Neuronal stem cell (in vitro differentiated cells): ENCODE data around the gene SLIT3.

Experiments used
- DNase-seq: peaks from one replicate; pipeline ENCODE4 v3.0.0-alpha.2; 2013; ENCODE audit warnings: low spot score
- H2AFZ ChIP-seq: one replicate; pipeline ENCODE4 v1.6.1; 2013; ENCODE audit warnings: mild to moderate bottlenecking, low read length, inconsistent platforms
- H2AK5ac ChIP-seq: 2 replicates; pipeline ENCODE4 v1.6.1; 2013; ENCODE audit warnings: low read depth, mild to moderate bottlenecking, inconsistent platforms, low read length, moderate library complexity, mixed read lengths
- H2BK120ac ChIP-seq: 2 replicates; pipeline ENCODE4 v1.6.1; 2013; ENCODE audit warnings: low read depth, mild to moderate bottlenecking, inconsistent platforms, low read length, moderate library complexity, mixed read lengths
- H2BK12ac ChIP-seq: one replicate; pipeline ENCODE4 v1.6.1; 2013; ENCODE audit warnings: low read length, inconsistent platforms
- H2BK15ac ChIP-seq: 2 replicates; pipeline ENCODE4 v1.6.1; 2013; ENCODE audit warnings: mild to moderate bottlenecking, low read length, inconsistent platforms, mixed read lengths
- H2BK5ac ChIP-seq: one replicate; pipeline ENCODE4 v1.6.1; 2013; ENCODE audit warnings: inconsistent platforms, mild to moderate bottlenecking, low read length, moderate library complexity
- H3K14ac ChIP-seq: one replicate; pipeline ENCODE4 v1.6.1; 2013; ENCODE audit warnings: low read length, inconsistent platforms
- H3K18ac ChIP-seq: 2 replicates; pipeline ENCODE4 v1.6.1; 2013; ENCODE audit warnings: low read length, inconsistent platforms
- H3K23ac ChIP-seq: 2 replicates; pipeline ENCODE4 v1.6.1; 2013; ENCODE audit warnings: low read depth, mild to moderate bottlenecking, mixed read lengths, low read length, inconsistent platforms; ENCODE audit not compliant: poor library complexity
- H3K27ac ChIP-seq: replicated peaks from 3 replicates; pipeline ENCODE4 v1.5.1; 2013; ENCODE audit warnings: low read length, inconsistent platforms
- H3K27me3 ChIP-seq, 3 experiments: 2 replicates each; pipeline ENCODE4 v1.6.1; 2013; ENCODE audit warnings: low read length in 3 of 3, mild to moderate bottlenecking in 2 of 3, inconsistent platforms in 1 of 3, low read depth in 1 of 3, mixed read lengths in 1 of 3, moderate library complexity in 1 of 3; ENCODE audit not compliant: control insufficient read depth in 3 of 3, insufficient read depth in 3 of 3
- H3K36me3 ChIP-seq, 2 donors: replicated peaks in 1 of 2; 2 replicates each; pipeline ENCODE4 v1.6.1; 2013; ENCODE audit warnings: low read length in 2 of 2; ENCODE audit not compliant: control insufficient read depth in 2 of 2, insufficient read depth in 2 of 2
- H3K4ac ChIP-seq: 2 replicates; pipeline ENCODE4 v1.6.1; 2013; ENCODE audit warnings: inconsistent platforms, mild to moderate bottlenecking, low read length, moderate library complexity
- H3K4me1 ChIP-seq, 2 donors: 1 replicate in 1 of 2; 2 replicates in 1 of 2; pipeline ENCODE4 v1.6.1; 2013; ENCODE audit warnings: low read length in 2 of 2, low read depth in 1 of 2; ENCODE audit not compliant: control insufficient read depth in 2 of 2, insufficient read depth in 1 of 2
- H3K4me2 ChIP-seq: one replicate; pipeline ENCODE4 v1.6.1; 2013; ENCODE audit warnings: mild to moderate bottlenecking, low read length, inconsistent platforms; ENCODE audit not compliant: insufficient read depth, poor library complexity, severe bottlenecking
- H3K4me3 ChIP-seq, 2 donors: 2 replicates each; pipeline ENCODE4 v1.5.1; 2013; ENCODE audit warnings: low read length in 2 of 2, mild to moderate bottlenecking in 2 of 2, inconsistent platforms in 1 of 2, moderate library complexity in 1 of 2
- H3K79me1 ChIP-seq: one replicate; pipeline ENCODE4 v1.6.1; 2013; ENCODE audit warnings: low read depth, mild to moderate bottlenecking, inconsistent platforms, low read length, moderate library complexity
- H3K9ac ChIP-seq: one replicate; pipeline ENCODE4 v1.6.1; 2013; ENCODE audit warnings: mild to moderate bottlenecking, low read depth, low read length, inconsistent platforms; ENCODE audit not compliant: poor library complexity
- H3K9me3 ChIP-seq, 2 donors: replicated peaks in 1 of 2; 2 replicates each; pipeline versions ENCODE3 to v1.6.1; 2013; ENCODE audit warnings: low read length in 2 of 2, mild to moderate bottlenecking in 2 of 2, inconsistent platforms in 1 of 2, low read depth in 1 of 2, mixed read lengths in 1 of 2, moderate library complexity in 1 of 2; ENCODE audit not compliant: control insufficient read depth in 2 of 2, insufficient read depth in 1 of 2
- H4K8ac ChIP-seq: one replicate; pipeline ENCODE4 v1.6.1; 2013; ENCODE audit warnings: low read depth, mild to moderate bottlenecking, inconsistent platforms, low read length, moderate library complexity
- H4K91ac ChIP-seq: one replicate; pipeline ENCODE4 v1.6.1; 2013; ENCODE audit warnings: low read length, low read depth, mild to moderate bottlenecking, inconsistent platforms; ENCODE audit not compliant: poor library complexity
- WGBS, 2 donors: extraction: QIAGEN DNeasy Blood & Tissue Kit; methylation state at CpG; one replicate each; pipeline ENCODE4 v1.1.7; 2013; ENCODE audit warnings: missing lambda C conversion rate in 2 of 2, mixed read lengths in 1 of 2; ENCODE audit not compliant: insufficient read length in 2 of 2, insufficient replicate concordance in 1 of 2; ENCODE audit errors: extremely low coverage in 2 of 2; 5-methylcytosine and 5-hydroxymethylcytosine counted together

The SLIT3 gene

DNA sequence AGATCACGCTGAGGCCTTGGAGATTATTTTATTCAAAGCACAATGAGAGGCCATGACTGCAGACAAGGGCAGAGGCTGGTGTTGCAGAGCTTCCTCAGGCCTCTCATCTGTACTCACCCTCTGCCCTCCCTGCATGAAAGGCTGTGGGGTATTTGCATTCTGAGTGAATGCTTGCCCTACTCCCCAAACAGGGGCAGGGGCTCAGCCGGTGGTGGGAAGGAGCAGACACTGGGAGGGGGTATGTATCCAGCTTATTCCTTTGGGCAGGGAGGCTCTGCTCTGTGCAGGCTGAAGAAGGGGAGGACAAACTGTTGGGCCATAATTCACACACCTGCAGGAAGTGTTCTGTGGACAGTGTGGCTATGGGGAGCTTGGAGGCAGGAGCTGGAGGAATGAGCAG, 573.4 kb downstream of the SLIT3 start:
- no peak for DNase-seq
- WGBS, 2 donors: no CpG with 5 or more reads among the region's 2 CpGs

DNA sequence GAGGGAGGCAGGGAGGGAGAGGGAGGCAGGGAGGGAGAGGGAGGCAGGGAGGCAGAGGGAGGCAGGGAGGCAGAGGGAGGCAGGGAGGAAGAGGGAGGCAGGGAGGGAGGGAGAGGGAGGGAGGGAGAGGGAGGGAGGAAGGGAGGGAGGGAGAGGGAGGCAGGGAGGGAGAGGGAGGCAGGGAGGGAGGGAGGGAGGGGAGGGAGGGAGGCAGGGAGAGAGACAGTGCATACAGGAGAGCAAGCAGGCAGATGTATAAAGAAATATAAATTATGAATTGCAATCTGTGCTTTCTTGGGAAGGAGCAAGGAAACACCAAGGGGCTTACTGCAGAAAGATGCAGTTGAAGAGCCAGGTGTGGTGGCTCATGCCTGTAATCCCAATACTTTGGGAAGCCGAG, 574.6 kb downstream of the SLIT3 start:
- Histone ChIP-seq H3K9ac (no peak overlapping the region), H2BK120ac (no peak overlapping the region), H3K4ac (no peak overlapping the region), H3K14ac (no peak overlapping the region), H3K18ac (no peak overlapping the region), H3K9me3 (peaks cover 2 to 4% of the 10 kb centered on the region in 2 donors), H4K91ac (no peak overlapping the region), H3K27ac (no peak overlapping the region), H2BK15ac (no peak overlapping the region), H2BK5ac (no peak overlapping the region), H3K4me1 (no peaks in the 10 kb centered on the region), H3K27me3 (no peaks in the 10 kb centered on the region), H3K4me2 (no peak overlapping the region), H4K8ac (no peak overlapping the region), H3K23ac (no peak overlapping the region), H2AFZ (no peak overlapping the region), H3K79me1 (no peaks in the 10 kb centered on the region), H2AK5ac (no peak overlapping the region), H2BK12ac (no peak overlapping the region), H3K4me3 (no peak overlapping the region), H3K36me3 (no peaks in the 10 kb centered on the region)
- no peak for DNase-seq
- WGBS, 2 donors: no CpG with 5 or more reads among the region's 1 CpG

More for the DNA sequence above, 573.4 kb downstream of the SLIT3 start:
- H3K4me2 ChIP-seq: no peak overlapping the region
- no peak overlapping the region for H2BK12ac ChIP-seq
- H3K4ac ChIP-seq: no peak overlapping the region
- H3K4me1 ChIP-seq: no peaks in the 10 kb centered on the region
- H3K9ac ChIP-seq: no peak overlapping the region
- no peaks in the 10 kb centered on the region for H3K27me3 ChIP-seq
- no peak overlapping the region for H2AK5ac ChIP-seq
- no peak overlapping the region for H3K14ac ChIP-seq
- H2BK5ac ChIP-seq: no peak overlapping the region
- H3K79me1 ChIP-seq: no peaks in the 10 kb centered on the region
- H3K23ac ChIP-seq: no peak overlapping the region
- no peak overlapping the region for H3K4me3 ChIP-seq
- no peak overlapping the region for H4K91ac ChIP-seq
- no peak overlapping the region for H2BK120ac ChIP-seq
- no peak overlapping the region for H3K27ac ChIP-seq
- H4K8ac ChIP-seq: no peak overlapping the region
- no peak overlapping the region for H3K18ac ChIP-seq
- H3K9me3 ChIP-seq: peaks cover 2 to 4% of the 10 kb centered on the region in 2 donors
- no peaks in the 10 kb centered on the region for H3K36me3 ChIP-seq
- H2BK15ac ChIP-seq: no peak overlapping the region
- no peak overlapping the region for H2AFZ ChIP-seq

DNA sequence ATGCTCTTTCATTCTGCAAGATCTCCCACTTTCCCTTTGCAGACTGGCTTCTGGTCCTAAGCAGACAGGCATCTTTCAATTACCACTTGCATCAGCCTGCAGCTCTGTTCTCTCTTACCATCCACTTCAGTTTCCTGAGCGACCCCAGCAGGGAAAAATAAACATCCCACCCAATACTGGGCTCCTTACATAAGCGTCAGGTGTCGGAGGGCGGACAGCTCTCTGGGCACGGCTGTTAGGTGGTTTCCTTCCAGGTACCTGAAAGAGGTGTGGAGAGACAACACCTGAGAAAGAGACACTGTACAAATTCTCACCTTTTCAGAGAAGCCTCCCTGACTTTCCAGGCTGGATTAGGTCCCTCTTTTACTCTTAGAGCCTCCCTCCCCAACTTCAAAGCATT, 576.7 kb downstream of the SLIT3 start:
- no peak overlapping the region for H3K4ac ChIP-seq
- H3K18ac ChIP-seq: no peak overlapping the region
- no peak overlapping the region for H2AFZ ChIP-seq
- no peak overlapping the region for H3K4me3 ChIP-seq
- no peak overlapping the region for H2AK5ac ChIP-seq
- no peak overlapping the region for H4K8ac ChIP-seq
- H2BK12ac ChIP-seq: no peak overlapping the region
- no peak overlapping the region for H3K9ac ChIP-seq
- no peak for DNase-seq
- H2BK120ac ChIP-seq: no peak overlapping the region
- H3K9me3 ChIP-seq: peaks cover 2 to 4% of the 10 kb centered on the region in 2 donors
- no CpG with 5 or more reads among the region's 5 CpGs for WGBS, 2 donors
- no peak overlapping the region for H2BK15ac ChIP-seq
- no peak overlapping the region for H3K27ac ChIP-seq
- H3K4me1 ChIP-seq: no peaks in the 10 kb centered on the region
- no peaks in the 10 kb centered on the region for H3K36me3 ChIP-seq
- H3K23ac ChIP-seq: no peak overlapping the region
- no peaks in the 10 kb centered on the region for H3K27me3 ChIP-seq
- no peak overlapping the region for H3K14ac ChIP-seq
- no peak overlapping the region for H3K4me2 ChIP-seq
- H4K91ac ChIP-seq: no peak overlapping the region
- H2BK5ac ChIP-seq: no peak overlapping the region
- H3K79me1 ChIP-seq: no peaks in the 10 kb centered on the region

DNA sequence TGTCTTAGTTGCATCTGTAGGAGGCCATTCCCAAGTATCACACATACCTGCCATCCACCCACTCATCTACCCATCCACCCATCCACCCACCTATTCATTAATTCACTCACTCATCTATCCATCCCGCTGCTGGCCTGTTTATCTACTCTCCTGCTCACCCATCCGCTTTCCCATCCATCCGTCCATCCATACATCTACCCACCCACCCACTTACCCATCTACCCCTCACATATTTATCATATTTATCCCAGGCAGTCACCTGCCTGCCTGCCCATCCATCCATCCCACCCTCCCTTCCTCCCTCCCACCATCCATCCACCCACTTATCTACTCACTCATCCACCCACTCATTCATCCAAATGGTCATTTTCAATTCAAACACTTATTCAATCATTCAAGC, 577.9 kb downstream of the SLIT3 start:
- H3K9me3 ChIP-seq: no peaks in the 10 kb centered on the region
- H3K4me1 ChIP-seq: no peaks in the 10 kb centered on the region
- H3K4me2 ChIP-seq: no peak overlapping the region
- no peak overlapping the region for H3K4ac ChIP-seq
- no peak overlapping the region for H2BK12ac ChIP-seq
- H2BK15ac ChIP-seq: no peak overlapping the region
- H3K14ac ChIP-seq: no peak overlapping the region
- H2AFZ ChIP-seq: no peak overlapping the region
- no peak overlapping the region for H4K91ac ChIP-seq
- no peak overlapping the region for H3K23ac ChIP-seq
- H2BK120ac ChIP-seq: no peak overlapping the region
- H3K9ac ChIP-seq: no peak overlapping the region
- 100% methylated on average over 2 of the region's 3 CpGs; no CpG with 5 or more reads in 1 of the 2 donors for WGBS, 2 donors
- H3K27me3 ChIP-seq: peaks cover 0 to 3% (median 0%) of the 10 kb centered on the region in 3 experiments
- no peaks in the 10 kb centered on the region for H3K79me1 ChIP-seq
- H3K27ac ChIP-seq: no peak overlapping the region
- H3K18ac ChIP-seq: no peak overlapping the region
- H3K36me3 ChIP-seq: no peaks in the 10 kb centered on the region
- no peak overlapping the region for H2BK5ac ChIP-seq
- no peak overlapping the region for H4K8ac ChIP-seq
- no peak overlapping the region for H3K4me3 ChIP-seq
- H2AK5ac ChIP-seq: no peak overlapping the region
- no peak for DNase-seq
